GM18951 (cell line): ENCODE data around the gene MEGF8.

ENCODE experiments used
- POLR2A ChIP-seq: IDR thresholded peaks from 4 replicates; pipeline ENCODE4 v1.6.1; 2011; ENCODE audit warnings: mild to moderate bottlenecking; ENCODE audit not compliant: insufficient read length, insufficient read depth; ENCODE audit errors: extremely low read depth
- in situ Hi-C: fragments of 300-500 bp; cut with MboI; formaldehyde crosslinking; loops from one replicate; pipeline ENCODE4 v1.12.0; 2022; ENCODE audit warnings: low sequenced_read_pairs, mixed read lengths, inconsistent platforms; ENCODE audit not compliant: unreplicated experiment

The MEGF8 gene

GRCh38 chr19:42282819-42283187 is 42.6 kb upstream of the MEGF8 start:
- TF ChIP-seq POLR2A: no peak
- in situ Hi-C loops: loop anchor here (25.0 kb wide), 1 partner anchor 171 kb away; no protein-coding TSS in a partner anchor

- TF ChIP-seq POLR2A: peak; percentile 67
- in situ Hi-C loops: loop anchor here (25.0 kb wide), 1 partner anchor 171 kb away; no protein-coding TSS in a partner anchor
Observed at GRCh38 chr19:42283188-42284065, 42.0 kb upstream of the MEGF8 start.

GRCh38 chr19:42284066-42284501 is 41.4 kb upstream of the MEGF8 start:
- in situ Hi-C loops: loop anchor here (25.0 kb wide), 1 partner anchor 172 kb away; no protein-coding TSS in a partner anchor
- peak; percentile 67 for TF ChIP-seq POLR2A

GRCh38 chr19:42284591-42285341 is 40.7 kb upstream of the MEGF8 start:
- in situ Hi-C loops: loop anchor here (25.0 kb wide), 1 partner anchor 172 kb away; no protein-coding TSS in a partner anchor

GRCh38 chr19:42285541-42285941 is 39.9 kb upstream of the MEGF8 start:
- no peak for TF ChIP-seq POLR2A
- in situ Hi-C loops: loop anchor here (25.0 kb wide), 1 partner anchor 173 kb away; no protein-coding TSS in a partner anchor

More at GRCh38 chr19:42284591-42285341, 40.7 kb upstream of the MEGF8 start:
- TF ChIP-seq POLR2A: no peak

GRCh38 chr19:42285988-42286348 is 39.5 kb upstream of the MEGF8 start:
- no peak for TF ChIP-seq POLR2A
- in situ Hi-C loops: loop anchor here (25.0 kb wide), 1 partner anchor 174 kb away; no protein-coding TSS in a partner anchor

- TF ChIP-seq POLR2A: no peak
- in situ Hi-C loops: loop anchor here (25.0 kb wide), 1 partner anchor 174 kb away; no protein-coding TSS in a partner anchor
Observed at GRCh38 chr19:42286349-42287016, 39.0 kb upstream of the MEGF8 start.

GRCh38 chr19:42287017-42287826 is 38.2 kb upstream of the MEGF8 start:
- no peak for TF ChIP-seq POLR2A
- in situ Hi-C loops: loop anchor here (25.0 kb wide), 1 partner anchor 175 kb away; no protein-coding TSS in a partner anchor

GRCh38 chr19:42287827-42288107 is 37.7 kb upstream of the MEGF8 start:
- in situ Hi-C loops: loop anchor here (25.0 kb wide), 1 partner anchor 175 kb away; no protein-coding TSS in a partner anchor

GRCh38 chr19:42288387-42288786 is 37.0 kb upstream of the MEGF8 start:
- in situ Hi-C loops: loop anchor here (25.0 kb wide), 1 partner anchor 176 kb away; no protein-coding TSS in a partner anchor

More at GRCh38 chr19:42287827-42288107, 37.7 kb upstream of the MEGF8 start:
- TF ChIP-seq POLR2A: no peak

GRCh38 chr19:42288881-42289555 is 36.4 kb upstream of the MEGF8 start:
- in situ Hi-C loops: loop anchor here (25.0 kb wide), 1 partner anchor 177 kb away; no protein-coding TSS in a partner anchor

More at GRCh38 chr19:42288387-42288786, 37.0 kb upstream of the MEGF8 start:
- TF ChIP-seq POLR2A: no peak

GRCh38 chr19:42289556-42290041 is 35.8 kb upstream of the MEGF8 start:
- no peak for TF ChIP-seq POLR2A
- in situ Hi-C loops: loop anchor here (25.0 kb wide), 1 partner anchor 177 kb away; no protein-coding TSS in a partner anchor

More at GRCh38 chr19:42288881-42289555, 36.4 kb upstream of the MEGF8 start:
- no peak for TF ChIP-seq POLR2A
